Omental fat pad (tissue), 4 donors: Measurements from ENCODE around the gene NIPA2. TPM values are rescaled to one million over a fixed set of nuclear protein-coding genes. Genes with fewer than 3 reads are reported as not detected.

ENCODE experiments used
- ATAC-seq: fragments of 150-250 bp; one replicate; pipeline ENCODE4 v1.9.1; 2016; ENCODE audit warnings: mild to moderate bottlenecking, moderate library complexity; ENCODE audit not compliant: low FRiP score
- DNase-seq: peaks from one replicate; pipeline ENCODE4 v3.0.0-alpha.2; 2019; ENCODE audit warnings: low spot score
- total RNA-seq, 4 donors: library from RNA; depleted of rRNA; stranded (reverse); fragments of >200 nt; gene quantifications; one replicate each; pipeline ENCODE4 v1.1.0, GENCODE V29; 2016
- TF ChIP-seq, protein P1 (sequence below), 3 donors: fragments of 450-650 bp; IDR thresholded peaks; one replicate each; pipeline ENCODE4 v1.5.1; 2016 to 2017; ENCODE audit warnings: antibody characterized with exemption in 3 of 3, mild to moderate bottlenecking in 3 of 3, moderate library complexity in 2 of 3

The NIPA2 gene
- total RNA-seq, 4 donors from 2014 or later: 37.3 to 67.5 (median 45.2) TPM

DNA sequence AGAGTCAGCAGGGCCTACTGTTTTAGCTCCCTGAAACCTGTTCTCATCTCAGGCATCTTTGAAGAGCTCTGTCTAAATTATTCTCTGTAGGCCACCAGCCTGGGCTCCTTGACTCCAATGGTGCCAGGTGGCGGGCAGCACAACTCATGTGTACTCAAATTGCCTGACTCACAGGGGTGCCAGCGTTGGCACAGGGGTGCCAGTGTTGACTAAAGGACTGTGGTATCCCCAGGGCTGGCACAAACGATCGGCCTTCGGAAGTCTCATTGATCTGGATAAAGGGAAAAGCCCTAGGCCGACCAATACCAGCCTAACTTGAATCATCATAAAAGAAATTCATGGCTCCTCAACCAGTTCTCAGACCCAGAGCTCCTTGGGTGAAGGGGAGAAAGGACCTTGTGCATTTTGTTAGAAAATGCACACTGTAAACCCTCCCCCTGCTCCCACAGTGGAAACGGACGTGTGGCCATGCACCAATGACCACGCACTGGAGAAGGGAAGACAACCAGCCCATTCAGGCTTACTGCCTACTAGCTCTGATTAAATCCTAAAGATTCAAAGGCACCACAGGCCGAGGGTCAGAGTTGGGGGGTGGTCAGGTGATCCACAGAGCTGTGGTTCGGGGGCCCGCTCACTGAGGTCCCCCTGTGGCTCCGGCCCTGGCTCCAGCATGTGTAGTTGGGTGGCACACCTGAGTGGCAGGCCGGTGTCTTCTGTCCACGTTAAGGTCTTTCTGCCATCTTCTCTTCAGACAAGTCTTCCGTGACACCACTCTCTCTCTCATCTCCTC lies 68.9 kb downstream of the NIPA2 start:
- ATAC-seq (no peak), DNase-seq (no peak)
- TF ChIP-seq, protein P1, sequence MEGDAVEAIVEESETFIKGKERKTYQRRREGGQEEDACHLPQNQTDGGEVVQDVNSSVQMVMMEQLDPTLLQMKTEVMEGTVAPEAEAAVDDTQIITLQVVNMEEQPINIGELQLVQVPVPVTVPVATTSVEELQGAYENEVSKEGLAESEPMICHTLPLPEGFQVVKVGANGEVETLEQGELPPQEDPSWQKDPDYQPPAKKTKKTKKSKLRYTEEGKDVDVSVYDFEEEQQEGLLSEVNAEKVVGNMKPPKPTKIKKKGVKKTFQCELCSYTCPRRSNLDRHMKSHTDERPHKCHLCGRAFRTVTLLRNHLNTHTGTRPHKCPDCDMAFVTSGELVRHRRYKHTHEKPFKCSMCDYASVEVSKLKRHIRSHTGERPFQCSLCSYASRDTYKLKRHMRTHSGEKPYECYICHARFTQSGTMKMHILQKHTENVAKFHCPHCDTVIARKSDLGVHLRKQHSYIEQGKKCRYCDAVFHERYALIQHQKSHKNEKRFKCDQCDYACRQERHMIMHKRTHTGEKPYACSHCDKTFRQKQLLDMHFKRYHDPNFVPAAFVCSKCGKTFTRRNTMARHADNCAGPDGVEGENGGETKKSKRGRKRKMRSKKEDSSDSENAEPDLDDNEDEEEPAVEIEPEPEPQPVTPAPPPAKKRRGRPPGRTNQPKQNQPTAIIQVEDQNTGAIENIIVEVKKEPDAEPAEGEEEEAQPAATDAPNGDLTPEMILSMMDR (IDR thresholded peaks at IDR 0.05): no peak

DNA sequence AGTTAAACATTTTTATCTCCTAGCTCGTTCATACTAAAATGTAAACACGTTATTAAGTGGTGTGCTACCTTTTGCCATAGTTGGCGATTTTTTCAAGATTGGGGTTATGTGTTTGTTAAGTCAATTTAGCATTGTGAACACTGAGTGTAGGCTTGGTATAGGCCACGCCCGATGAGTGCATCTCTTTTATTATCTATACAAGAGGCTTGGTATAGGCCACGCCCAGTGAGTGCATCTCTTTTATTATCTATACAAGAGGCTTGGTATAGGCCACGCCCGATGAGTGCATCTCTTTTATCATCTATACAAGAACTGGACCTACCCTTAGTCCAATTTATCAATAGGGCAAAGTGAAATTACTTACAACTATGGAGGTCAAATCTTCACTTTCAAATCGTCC lies 70.4 kb downstream of the NIPA2 start:
- ATAC-seq (no peak), DNase-seq (no peak)
- TF ChIP-seq, protein P1 (IDR thresholded peaks at IDR 0.05): no peak

DNA sequence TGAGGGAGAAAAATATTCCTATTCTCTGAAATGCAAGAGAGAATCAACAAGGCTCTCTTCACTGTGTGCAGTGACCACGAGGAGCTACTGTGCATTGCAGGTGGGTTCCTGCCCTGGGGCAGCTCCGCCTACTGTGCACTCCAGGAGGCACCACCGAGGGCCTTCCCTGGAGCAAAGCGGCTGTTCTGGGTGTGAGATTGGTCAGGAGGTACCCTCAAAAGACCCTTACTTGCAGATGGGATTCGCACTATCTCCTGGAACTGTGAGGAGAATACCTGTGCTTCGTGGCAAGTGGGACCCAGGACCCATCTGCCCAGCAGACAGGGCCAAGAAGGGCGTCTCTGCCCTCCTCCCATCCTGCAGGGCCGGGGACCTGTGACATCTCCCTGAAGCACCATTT lies 72.8 kb downstream of the NIPA2 start:
- DNase-seq (no peak), ATAC-seq (no peak)
- TF ChIP-seq, protein P1 (IDR thresholded peaks at IDR 0.05): no peak

DNA sequence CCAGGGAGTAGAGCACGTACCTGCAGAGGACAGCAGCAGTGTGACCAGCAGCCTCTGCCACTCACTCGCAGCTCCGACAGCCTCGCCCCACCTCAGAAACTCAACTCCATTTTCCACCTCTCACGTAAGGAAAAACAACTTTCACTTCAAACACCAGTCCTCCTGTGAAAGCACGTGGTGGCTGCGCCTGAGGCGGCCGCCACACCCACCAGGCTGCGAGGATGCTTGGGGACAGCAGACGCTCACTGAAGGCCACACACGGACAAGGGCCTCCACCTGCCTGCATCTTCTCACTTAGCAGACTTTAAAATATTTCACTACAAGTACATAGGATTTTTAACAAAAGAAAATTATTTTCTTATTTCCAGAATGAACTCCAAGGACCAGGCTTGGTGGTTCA lies 73.8 kb downstream of the NIPA2 start:
- DNase-seq (no peak), ATAC-seq (no peak)
- TF ChIP-seq, protein P1 (IDR thresholded peaks at IDR 0.05): no peak

DNA sequence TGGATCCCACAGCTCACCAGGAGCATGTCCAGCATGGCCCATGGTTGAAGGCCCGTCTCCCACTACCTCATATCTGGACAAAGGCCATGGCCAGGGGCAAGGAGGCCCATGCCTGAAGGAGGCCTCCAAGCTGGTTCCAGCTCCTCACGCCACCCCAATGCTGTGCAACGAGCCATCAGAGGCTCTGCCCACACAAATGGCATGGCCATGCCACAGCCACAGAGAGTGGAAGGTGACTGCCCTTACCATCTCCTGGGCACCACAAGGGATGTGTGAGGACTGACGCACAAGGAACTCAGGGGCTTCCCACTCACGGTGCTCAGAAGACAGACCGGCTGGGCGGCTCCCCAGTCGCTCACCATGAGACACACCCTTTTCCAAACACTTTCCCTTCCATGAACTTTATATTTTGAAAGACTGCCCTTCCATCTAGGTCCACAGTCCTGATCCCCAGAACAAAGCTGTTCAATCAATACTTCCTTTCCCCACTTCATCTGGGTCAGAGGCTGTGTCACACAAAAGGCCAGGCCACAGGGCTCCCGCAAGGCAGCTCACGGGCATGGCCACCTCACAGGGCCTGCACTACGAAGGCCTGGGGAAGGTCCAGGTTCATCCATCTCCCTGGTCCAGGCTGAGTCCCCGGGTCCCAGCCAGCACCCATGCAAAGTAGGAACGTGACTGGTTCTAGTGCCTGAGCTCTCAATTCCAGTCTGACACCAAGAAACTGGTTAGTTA lies 75.3 kb downstream of the NIPA2 start:
- DNase-seq: no peak

DNA sequence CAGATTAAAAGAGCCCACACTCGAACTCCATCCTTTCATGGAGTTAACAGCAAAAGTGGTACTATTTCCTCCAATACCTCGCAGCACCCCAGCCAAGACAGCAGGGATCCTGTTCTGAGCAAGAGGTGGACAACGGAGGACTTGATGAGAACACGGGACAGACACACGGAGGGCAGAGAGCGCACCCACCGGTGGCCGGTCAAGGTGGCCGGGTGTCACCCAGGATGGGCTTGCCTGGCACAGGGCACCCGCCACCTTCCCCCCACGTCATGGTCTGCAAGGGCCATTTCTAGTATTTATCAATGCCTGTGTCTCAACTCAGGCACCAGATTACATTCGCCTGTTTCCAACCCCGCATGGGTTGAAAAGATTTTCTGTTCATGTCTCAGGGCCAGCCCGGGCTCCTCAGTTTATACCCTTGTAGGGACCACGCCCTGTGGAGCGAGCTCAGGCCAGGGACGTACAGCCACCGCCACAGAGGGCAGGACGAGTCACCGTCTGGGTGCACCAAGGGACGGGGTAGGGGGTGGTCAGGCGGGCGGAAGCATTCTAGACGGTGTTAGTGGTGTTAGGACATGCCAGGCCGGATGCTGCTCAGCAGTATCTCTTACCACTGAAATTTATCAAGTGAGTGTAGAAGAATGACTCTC lies 77.5 kb downstream of the NIPA2 start:
- TF ChIP-seq, protein P1 (IDR thresholded peaks at IDR 0.05): no peak
- DNase-seq: no peak
- ATAC-seq: no peak

More for the DNA sequence above, 75.3 kb downstream of the NIPA2 start:
- TF ChIP-seq, protein P1 (IDR thresholded peaks at IDR 0.05): no peak
- no peak for ATAC-seq
